ACHN (cell line): Measurements from ENCODE around the gene S100A8.
"Not testable (repeated sequence)": the region's sequence is repeated elsewhere in the genome, so short reads cannot be mapped to it uniquely, and the experiment has no call there.

Source experiments
- DNase-seq: peaks from one replicate; pipeline ENCODE4 v3.0.0-alpha.2; 2015
- in situ Hi-C: cut with HindIII; loops from 2 replicates; pipeline ENCODE4 v1.10.0; 2017; ENCODE audit warnings: low sequenced_read_pairs, low pct_ligation_motif_present, low pct_unique_long_range_greater_than_20kb

The S100A8 gene

GRCh38 chr1:153356392-153357075 is 34.3 kb downstream of the S100A8 start:
- in situ Hi-C loops = loop anchor here (10.0 kb wide), 2 partner anchors 48 to 138 kb away; no protein-coding TSS in a partner anchor
- no peak for DNase-seq

GRCh38 chr1:153355445-153356071 is 35.3 kb downstream of the S100A8 start:
- in situ Hi-C loops = loop anchor here (10.0 kb wide), 2 partner anchors 49 to 139 kb away; no protein-coding TSS in a partner anchor
- DNase-seq = peak; percentile 72

- no peak for DNase-seq
- in situ Hi-C loops = loop anchor here (10.0 kb wide), 2 partner anchors 50 to 140 kb away; no protein-coding TSS in a partner anchor
These were observed 36.2 kb downstream of the S100A8 start for GRCh38 chr1:153354515-153355193.

GRCh38 chr1:153353226-153353947 is 37.5 kb downstream of the S100A8 start:
- in situ Hi-C loops = loop anchor here (10.0 kb wide), 2 partner anchors 51 to 141 kb away; no protein-coding TSS in a partner anchor

GRCh38 chr1:153352523-153352922 is 38.4 kb downstream of the S100A8 start:
- peak; percentile 67 for DNase-seq
- in situ Hi-C loops = loop anchor here (10.0 kb wide), 2 partner anchors 52 to 142 kb away; no protein-coding TSS in a partner anchor

More at GRCh38 chr1:153353226-153353947, 37.5 kb downstream of the S100A8 start:
- DNase-seq = peak; percentile 42

GRCh38 chr1:153350321-153350957 is 40.4 kb downstream of the S100A8 start:
- no peak for DNase-seq
- in situ Hi-C loops = loop anchor here (10.0 kb wide), 2 partner anchors 54 to 144 kb away; no protein-coding TSS in a partner anchor

GRCh38 chr1:153349363-153350320 is 41.2 kb downstream of the S100A8 start:
- DNase-seq = no peak
- in situ Hi-C loops = loop anchor here (10.0 kb wide), 2 partner anchors 55 to 145 kb away; no protein-coding TSS in a partner anchor

GRCh38 chr1:153348511-153349362 is 42.1 kb downstream of the S100A8 start, which contains the start of gene PGLYRP4:
Gene PGLYRP4, minus strand, starts transcription at chr1:153348841. Its CDS starts 909 bp downstream, at chr1:153347932.
- in situ Hi-C loops = no loop called here
- no peak for DNase-seq

- in situ Hi-C loops = no loop called here
- no peak for DNase-seq
These were observed 43.0 kb downstream of the S100A8 start for GRCh38 chr1:153347856-153348255.

GRCh38 chr1:153347049-153347448 is 43.8 kb downstream of the S100A8 start:
- in situ Hi-C loops, DNase-seq: not testable (repeated sequence)

GRCh38 chr1:153346077-153346723 is 44.7 kb downstream of the S100A8 start:
- peak; percentile 28 for DNase-seq
- in situ Hi-C loops = no loop called here

GRCh38 chr1:153345187-153346076 is 45.4 kb downstream of the S100A8 start:
- in situ Hi-C loops = no loop called here
- no peak for DNase-seq

- DNase-seq = no peak
- in situ Hi-C loops = no loop called here
These were observed 46.2 kb downstream of the S100A8 start for GRCh38 chr1:153344718-153345025.

GRCh38 chr1:153343811-153344717 is 46.8 kb downstream of the S100A8 start:
- in situ Hi-C loops = no loop called here
- no peak for DNase-seq
